ENCODE data around the gene TAAR2.

GRCh38 chr6:132611616-132612015 lies 12.5 kb downstream of the TAAR2 start:
- TF ChIP-seq CTCF (IDR thresholded peaks at IDR 0.05) = no peak
- TF ChIP-seq POLR2A (IDR thresholded peaks at IDR 0.05) = no peak

Data from gastroesophageal sphincter (tissue), 3 donors.